Stimulated activated CD4-positive, alpha-beta T cell treated with anti-CD3 and anti-CD28 coated beads, Interleukin-4, amount 100 ng/mL, for 24 hours (primary cell): ENCODE measurements around the gene SACS.
A peak's percentile ranks its signal among the peaks of the same experiment; 100 is the strongest.
"Not testable (repeated sequence)": the region's sequence is repeated elsewhere in the genome, so short reads cannot be mapped to it uniquely, and the experiment has no call there.

Experiments
- DNase-seq: peaks from one replicate; pipeline ENCODE4 v3.0.0-alpha.2; 2020

The SACS gene

DNA sequence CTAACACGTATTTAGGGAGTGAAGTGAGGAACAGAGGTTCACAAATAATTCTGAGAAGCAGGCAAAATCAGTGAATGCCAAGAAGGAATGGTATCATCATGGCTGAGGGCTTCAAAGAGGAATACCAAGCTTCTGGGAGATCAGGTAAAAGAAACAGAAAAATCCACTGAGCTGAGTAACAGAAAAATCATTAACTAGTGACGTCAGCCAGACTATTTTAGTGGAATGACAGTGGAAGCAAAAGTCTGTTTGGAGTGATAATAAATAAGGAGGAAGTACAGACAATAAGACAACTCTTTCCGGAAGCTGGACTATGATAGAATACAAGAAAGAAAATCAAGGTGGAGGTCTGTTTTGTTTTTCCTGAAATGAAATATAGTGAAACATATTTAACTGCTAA, 83.5 kb downstream of the SACS start:
- DNase-seq, result no peak

DNA sequence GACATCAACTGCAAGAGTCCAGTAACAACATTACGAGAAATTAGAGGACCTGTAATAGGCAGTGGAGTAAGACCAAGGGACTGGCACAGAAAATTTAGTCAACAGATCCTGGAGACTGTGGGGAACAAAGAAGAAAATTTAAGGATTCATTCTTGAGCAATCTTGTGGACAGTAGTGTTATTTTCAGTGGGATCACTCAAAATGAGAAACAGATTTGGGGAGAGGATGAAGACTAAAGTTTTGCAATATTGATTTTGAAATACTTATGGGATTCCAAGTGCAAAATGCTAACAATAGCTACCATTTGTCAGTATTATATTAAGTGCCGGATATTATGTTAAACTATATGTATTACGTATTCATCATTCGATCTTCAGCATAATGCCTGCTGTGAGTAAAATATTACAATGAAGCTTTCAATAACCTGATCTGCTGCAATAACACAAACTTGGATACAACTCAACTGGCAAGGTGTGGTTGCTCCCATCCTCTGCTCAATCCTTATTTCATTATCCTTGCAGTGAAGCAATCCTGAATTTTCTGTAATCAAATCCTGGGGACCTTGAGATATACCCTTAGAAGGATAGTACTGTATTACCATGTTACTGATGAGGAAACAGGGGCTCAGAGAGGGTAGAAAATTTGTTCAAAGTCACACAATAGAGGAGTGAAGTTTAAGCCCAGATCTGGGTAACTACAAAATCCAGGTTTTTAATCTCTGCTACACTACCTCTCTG, 84.2 kb downstream of the SACS start:
- no peak for DNase-seq

DNA sequence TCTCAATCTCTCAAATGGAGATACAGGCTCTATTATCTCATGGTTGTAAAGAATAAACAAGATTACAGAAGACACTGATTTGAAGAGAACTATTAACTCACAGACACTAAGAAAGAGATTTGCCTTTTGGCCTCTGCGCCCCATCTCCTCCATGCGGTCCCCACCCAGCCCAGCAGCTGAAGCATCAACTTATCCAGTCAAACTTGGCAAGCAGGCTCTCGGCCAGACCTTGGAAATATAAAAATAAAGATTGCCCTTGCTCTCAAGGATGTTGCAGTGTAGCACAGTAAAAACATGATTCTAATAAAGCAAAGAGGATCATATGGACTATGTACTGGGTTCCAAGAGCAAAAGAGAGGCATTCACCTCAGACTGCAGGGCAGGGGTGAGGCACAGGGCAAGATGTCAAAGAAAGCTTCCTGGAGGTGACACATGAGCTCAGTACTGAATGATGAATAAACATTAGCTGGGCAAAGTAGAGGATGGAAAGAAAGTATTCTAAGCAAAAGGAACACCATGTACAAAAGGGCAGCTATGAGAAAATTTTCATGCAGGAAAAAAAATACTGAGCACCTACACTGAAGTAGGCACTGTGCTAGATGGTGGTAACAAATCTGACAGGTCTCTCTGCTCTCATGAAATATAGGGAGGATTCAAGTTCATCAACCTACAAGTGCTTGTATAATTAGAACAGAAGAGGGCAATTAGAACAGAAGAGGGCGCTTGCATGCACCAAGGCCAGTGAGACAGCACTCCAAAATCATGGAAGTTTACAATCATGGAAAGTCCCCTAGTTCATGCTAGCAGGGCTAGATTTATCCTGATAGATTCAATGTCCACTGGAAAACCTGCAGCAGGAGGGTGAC, 85.0 kb downstream of the SACS start:
- no peak for DNase-seq

DNA sequence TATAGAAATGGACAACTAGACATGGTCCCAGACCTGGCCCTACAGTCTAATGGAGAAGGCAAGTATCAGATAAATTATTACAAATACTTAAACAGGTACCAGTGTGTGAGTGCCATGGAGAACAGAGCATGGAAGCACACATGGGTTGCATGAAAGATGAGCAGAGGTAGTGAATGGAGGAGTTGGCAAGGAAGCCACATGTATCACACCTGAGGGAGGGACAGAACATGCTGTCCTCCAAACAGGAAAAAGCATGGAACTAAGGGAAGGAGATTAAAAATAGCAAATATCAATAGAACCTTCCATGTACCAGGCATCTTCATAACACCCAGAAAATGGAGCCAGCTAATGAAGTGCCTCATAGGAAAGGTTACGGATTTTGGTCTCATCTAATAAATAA, 85.9 kb downstream of the SACS start:
- DNase-seq, result no peak

DNA sequence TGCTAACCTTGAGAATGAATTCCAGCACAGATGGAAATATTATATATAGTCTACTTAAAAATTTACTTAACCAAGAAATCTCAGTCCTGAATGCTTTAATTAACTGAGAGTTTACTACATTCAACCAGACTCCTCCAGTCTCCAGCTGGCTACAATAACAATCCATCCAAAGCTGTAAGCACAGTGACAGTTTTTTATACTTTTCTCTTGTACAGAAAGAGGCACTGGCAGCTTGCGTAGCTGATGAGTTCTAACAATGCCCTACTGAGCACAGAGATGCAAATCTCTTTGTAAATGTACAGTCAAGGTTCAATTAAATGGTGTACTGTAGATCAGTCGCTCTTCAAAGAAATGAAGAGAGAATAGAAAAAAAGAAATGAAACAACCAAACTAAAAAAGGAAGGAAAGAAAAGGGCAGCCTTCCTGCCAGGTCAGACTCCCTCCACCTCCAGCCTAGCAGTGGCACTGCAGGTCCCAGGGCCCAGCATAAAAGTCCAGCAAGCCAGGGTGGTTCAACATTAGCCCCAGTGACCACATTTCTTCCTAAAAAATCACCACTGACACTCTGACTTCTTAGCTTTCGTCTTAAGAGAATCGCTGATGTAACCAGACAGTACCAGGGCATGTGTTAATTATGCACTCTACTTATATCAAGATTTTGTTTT, 88.4 kb downstream of the SACS start:
- DNase-seq, result no peak

DNA sequence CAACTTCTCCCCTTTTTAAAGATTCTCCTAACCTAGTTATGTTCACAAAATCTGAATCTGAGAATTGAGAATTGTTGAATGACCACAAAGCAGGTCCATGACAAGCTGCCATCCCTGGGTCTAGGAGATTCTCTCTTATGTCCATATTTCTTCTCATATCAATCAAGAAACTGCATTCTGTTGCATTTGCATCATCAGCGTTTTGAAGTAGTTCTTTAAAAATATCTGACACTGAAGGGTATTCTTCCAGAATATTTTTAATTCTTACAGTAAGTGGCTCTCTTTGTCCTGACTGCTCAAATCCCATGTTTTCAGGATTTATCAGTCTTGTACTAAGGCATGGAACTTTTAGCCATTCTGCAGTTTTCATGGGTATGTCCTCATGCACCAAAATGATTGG, 94.3 kb downstream of the SACS start:
- DNase-seq, result no peak

DNA sequence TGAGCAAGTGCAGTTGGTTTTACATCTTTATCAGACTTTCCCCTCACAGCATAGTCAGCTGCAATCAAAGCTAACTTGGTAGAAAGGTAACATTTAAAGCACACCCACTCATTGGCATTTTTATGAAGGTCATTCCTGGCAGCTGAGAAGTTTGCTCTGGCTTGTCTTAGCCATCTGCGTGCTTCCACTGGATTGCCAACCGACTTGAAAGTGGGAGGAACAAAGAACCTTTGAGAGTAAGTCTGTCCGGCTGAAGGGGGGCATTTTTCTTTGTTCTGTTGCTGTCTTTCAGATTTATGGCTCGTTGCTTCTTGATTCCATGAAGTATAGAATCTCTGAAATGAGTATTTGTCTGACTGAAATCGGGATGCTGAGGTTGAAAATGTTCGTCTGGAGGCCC, 103.1 kb downstream of the SACS start:
- no peak for DNase-seq

DNA sequence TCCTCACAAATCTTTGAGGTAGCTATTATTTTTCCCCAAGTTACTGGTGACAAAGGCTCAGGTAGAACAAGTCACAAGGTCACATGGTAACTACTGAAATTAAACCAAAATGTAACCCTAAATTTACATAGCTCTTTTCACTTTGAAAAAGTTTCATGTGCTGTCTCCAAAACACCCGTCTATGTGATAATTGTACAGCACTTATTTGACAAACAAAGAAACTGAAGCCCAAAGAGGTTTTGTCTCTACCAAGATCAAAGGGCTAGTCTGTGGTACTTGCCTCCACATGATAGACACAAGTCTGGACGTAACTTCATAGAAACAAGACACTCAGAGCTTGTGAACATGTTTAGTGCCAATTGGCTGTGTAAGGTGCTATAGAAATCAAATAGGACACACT, 108.3 kb downstream of the SACS start:
- DNase-seq, result no peak

DNA sequence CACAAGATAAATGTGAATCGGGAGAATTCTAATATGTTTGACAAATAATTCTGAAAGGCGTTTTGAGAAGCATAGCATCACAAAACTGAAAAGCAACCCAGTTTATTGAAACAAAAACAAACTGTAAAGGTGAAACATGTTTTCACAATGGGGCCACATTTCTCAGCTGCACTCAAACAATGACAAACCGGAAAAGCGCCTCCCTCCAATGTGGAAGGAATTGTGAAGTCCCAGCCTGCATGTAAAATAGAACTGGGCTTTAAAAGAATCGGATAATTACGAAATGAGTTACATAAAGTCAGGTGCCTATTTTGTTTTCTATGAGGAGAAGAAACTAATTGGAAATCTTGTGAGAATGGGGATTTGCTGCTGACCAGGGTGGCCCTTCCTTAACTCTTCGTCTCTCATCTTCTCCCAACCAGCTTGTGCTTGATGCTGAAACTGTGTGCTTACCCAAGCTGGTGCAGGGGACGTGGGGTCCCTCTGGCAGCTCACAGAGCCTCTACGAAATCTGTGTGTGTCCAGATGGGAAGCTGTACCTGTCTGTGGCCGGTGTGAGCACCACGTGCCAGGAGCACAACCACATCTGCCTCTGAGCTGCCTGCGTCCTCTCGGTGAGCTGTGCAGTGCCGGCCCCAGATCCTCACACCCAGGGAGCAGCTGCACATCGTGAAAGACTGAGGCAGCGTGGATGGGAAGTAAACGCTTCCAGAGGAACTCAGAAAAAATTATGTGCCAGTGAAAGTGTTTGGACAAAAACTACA, 109.4 kb downstream of the SACS start:
- no peak for DNase-seq

DNA sequence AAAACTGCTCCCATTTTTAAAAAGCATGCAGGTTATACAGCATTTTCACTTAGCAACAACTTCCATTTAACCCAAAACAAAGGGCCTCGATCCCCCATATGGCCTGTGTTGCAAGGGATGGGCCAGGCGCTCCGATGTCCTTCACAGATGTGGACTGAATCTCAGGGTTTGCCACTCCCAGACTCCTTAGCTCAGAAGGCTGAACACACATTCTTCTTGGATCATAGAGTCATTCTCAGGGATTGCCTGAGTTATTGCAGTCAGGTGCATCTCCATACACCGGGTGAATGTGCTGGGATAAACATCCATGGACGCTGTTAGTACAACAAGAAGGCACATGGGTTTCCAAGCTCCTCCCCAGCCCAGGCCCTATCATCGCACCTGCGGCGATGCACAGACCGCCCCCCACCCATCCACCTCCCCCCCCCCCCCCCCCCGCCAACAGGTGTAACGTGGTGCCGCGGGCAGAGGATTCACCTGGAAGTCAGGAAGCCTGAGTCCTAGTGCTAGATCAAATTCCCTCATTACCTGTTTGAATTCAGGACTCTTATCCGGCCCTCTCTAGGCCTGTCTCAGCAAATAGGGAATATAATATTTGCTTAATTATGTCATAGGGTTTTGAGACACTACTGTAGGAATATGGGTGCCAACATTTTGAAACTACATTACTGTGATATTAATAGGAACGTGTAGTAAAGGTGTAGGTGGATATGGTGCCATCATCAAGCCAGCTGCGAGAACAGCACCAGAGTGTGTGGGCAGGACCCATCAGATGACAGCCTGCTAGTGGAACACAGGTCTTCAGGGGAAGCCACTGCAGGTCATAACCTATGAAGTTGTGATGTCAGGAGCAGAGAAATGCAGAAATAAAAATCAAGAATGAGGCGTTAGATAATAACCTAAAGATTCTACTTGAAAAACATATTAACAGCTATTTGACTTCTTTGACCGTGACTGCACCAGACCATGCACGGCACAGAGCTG, 110.9 kb downstream of the SACS start:
- no peak for DNase-seq

DNA sequence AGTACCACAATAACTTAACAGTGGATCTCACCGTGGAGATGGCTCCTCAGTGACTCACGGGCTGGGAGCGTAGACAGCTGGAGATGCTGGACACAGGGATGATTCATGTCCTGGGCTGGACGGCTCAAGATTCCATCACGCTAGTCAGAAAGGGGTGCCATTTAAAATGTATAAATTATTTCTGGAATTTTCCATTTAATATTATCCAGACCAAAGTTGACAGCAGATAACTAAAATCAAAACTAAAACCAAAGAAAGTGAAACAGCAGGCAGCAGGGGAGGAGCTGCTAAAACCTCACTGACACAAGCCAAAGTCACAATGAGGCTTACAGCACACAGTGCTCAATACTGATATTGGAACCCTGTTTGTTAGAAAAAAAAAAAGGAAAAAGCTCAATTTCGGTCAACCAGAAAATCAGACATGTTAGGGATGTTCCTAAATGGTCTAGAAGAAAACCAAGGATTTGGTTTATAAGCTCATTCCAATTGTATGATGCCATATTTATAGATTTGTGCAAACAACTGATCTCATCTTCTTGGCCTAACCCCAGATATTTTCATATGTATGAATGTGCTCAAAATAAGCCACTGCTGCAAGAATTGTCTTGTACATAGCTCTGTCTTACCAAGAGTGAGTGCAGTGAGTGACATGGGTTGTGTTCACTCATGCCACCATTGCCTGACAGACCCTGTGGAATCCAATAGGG, 111.8 kb downstream of the SACS start:
- peak; percentile 15 for DNase-seq

DNA sequence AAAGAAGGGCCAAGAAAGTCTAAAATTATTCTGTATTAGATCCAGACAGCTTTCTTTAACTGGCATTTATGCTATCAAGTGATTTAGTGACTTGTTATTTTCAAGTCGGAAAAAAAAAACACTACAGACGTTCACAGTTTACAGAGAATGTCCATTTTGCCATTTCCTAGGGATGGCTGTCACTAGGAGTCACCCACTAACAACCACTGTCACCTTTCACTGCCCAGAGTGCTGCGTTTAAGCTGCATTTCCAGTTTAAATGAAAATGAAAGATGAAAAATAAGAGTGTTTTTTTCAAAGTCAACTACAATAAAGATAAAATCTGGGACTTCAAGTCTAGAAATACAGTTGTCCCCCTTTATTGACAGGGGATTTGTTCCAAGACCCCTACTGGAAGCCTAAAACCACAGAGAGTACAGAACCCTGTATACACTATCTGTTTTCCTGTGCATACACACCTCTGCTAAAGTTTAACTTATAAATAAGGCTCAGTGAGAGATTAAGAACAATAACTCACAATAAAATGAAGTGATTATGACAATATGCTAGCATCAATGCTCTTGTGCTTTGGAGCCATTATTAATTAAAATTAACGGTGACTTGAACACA, 112.5 kb downstream of the SACS start:
- DNase-seq, result no peak

DNA sequence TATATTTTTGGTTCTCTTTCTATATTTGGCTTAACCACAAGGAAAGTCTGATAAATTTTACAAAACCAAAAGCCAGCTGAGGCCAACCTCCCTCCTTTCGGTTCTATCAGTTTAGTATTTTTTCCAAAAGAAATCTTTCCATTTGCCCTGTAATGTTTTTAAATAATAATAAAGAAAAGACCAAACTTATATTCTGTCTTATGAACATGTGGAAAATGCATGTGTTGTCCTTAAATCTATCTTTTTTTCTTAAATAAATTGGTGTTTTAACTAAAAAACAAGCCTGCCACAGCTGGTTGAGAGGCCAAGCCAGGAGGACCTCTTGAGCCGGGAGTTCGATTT, 113.6 kb downstream of the SACS start:
- no peak for DNase-seq

DNA sequence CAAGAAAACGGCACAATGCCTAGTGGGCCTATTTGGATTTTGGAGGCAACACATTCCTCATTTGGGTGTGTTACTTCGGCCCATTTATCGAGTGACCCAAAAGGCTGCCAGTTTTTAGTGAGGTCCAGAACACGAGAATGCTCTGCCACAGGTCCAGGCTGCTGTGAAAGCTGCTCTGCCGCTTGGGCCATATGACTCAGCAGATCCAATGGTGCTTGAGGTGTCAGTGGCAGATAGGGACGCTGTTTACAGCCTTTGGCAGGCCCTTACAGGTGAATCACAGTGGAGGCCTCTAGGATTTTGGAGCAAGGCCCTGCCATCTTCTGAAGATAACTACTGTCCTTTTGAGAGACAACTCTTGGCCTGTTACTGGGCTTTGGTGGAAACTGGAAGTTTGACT, 118.7 kb downstream of the SACS start:
- DNase-seq, result not testable (repeated sequence)

DNA sequence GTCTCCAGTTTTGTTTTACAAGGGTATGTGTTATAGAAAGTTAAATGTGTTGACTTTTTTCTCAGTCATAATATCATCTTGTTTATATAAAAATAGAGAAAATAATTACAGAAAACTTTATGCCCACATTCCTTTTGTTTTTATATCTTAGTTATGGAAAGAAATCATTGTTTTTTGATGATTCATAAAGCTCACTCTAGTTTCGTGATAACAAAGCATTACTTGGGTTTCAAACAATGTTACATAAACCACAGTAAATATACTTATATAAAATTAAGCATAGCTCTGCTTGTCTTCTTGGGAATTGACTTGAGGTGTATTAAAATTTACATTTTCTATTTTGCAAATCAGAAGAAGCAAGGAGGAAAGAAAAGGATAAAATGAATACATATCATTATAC, 140.9 kb downstream of the SACS start:
- DNase-seq, result no peak

DNA sequence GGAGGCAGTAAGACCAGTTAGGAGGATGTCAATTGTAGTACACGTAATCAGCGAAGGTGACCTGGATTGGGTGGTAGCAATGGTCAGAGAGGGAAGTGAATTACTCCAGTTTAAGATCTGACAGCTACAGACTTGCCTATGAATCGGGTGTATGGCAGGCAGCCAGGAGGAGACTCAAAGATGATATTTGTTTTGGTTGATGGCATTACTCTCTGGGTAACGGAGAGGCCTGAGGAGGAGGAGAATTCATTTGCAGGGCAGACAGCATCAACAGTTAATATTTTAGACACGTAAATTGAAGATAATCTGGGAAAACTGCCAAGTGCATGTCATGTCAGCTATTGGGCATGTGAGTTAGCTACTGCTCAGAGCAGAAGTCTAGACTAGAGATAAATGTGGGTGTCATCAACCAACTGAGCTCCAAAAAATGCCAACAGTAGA, 143.6 kb downstream of the SACS start:
- no peak for DNase-seq

DNA sequence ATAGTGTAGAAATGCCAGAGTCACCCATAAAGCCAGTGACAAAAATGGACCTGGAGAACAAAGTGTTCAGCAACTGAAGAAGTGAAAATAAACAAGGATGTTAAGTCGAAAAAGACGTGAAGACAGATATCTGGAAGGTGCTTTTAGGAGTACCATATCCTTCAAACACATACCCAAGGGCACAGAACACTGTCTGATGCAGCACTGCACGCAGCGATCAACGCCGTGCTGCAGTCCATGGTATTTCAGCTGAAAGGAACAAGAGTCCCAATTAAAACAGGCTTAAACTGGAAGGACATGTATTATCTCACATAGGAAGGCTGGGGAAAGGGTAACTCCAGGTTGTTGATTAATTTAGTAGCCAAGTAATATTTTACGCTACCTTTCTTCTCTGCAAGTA, 144.5 kb downstream of the SACS start:
- no peak for DNase-seq

DNA sequence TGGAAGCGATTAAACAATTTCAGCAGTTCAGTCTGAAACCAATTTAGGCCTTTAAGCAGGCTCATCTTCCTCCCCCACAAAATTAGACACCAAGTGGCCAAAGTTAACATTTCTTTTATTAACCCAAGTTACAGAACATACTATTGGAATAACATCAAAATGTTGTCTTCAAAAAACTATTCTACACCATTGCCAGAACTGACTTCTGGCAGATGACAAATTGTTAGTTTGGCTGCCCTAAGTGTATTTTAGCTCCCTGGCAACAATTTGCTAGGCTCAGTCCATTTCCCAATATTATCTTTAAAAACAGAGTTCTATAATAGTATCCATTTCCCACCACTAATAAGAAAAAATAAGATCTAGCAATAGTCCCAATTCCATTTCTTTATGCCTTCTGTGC, 144.9 kb downstream of the SACS start:
- DNase-seq, result no peak

DNA sequence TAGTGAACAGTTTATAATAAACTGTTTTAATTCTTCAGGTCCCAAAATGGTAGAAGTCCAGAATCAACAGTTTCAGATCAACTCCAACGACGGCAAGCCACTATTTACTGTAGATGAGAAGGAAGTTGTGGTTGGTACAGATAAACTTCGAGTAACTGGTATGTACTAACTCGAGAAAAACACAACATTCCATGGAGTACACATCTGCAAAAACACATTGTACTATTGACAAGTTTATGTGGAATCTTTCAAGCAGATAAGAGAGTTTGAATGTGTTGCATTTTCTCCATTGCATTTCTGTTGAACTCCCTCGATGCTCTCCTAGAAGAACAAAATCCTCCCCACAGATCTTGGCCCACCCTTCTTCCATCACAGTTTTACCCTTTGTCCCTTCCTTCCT, 154.2 kb downstream of the SACS start:
- no peak for DNase-seq
